Measurements from ENCODE around the gene KCNH3.

Gene KCNH3

DNA sequence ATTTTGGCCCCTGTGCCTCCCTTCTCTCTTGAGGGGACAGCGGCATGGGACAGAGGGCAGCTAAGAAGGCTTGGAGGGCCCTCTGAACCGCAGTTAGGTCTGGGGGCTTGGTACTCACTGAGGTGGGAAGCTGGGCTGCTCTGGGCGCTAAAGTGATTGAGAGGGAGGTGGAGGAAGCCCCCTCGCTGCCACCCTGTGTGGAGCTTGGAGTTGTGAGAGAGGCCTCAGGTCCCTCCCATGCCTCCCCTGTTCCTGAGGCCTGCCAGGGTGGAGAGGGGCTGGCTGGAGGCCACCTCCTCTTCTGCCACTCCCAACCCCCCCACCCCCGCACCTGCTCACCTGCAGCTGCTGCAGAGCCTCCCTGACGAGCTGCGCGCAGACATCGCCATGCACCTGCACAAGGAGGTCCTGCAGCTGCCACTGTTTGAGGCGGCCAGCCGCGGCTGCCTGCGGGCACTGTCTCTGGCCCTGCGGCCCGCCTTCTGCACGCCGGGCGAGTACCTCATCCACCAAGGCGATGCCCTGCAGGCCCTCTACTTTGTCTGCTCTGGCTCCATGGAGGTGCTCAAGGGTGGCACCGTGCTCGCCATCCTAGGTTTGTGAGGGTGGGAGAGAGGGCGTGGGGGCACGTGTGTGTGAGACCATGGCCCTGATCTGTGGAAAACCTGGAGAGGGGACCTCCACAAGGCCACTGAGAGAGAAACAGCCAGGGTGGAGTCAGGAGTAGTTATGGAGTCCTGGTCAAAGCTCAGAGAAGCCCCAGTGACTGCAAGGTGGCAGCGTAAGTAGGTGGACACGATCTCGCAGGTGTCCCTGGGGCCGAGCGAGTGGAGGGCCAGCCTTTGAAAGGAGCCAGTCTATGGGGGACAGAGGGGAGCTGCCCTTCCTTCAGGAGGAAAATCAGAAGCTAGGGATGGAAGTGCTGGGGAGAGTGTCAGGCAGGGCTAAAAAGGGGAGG is 11.2 kb downstream of the KCNH3 start:
- H3K4me3 ChIP-seq (ENCODE audit: low read depth, low read length) = no peak overlapping the region
- DNase-seq (ENCODE audit: low read depth) = no peak
- in situ Hi-C loops (cut with HindIII; ENCODE audit: low sequenced_read_pairs) = no loop called here
- TF ChIP-seq, protein P1, sequence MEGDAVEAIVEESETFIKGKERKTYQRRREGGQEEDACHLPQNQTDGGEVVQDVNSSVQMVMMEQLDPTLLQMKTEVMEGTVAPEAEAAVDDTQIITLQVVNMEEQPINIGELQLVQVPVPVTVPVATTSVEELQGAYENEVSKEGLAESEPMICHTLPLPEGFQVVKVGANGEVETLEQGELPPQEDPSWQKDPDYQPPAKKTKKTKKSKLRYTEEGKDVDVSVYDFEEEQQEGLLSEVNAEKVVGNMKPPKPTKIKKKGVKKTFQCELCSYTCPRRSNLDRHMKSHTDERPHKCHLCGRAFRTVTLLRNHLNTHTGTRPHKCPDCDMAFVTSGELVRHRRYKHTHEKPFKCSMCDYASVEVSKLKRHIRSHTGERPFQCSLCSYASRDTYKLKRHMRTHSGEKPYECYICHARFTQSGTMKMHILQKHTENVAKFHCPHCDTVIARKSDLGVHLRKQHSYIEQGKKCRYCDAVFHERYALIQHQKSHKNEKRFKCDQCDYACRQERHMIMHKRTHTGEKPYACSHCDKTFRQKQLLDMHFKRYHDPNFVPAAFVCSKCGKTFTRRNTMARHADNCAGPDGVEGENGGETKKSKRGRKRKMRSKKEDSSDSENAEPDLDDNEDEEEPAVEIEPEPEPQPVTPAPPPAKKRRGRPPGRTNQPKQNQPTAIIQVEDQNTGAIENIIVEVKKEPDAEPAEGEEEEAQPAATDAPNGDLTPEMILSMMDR (IDR thresholded peaks at IDR 0.05; ENCODE audit: low read depth, low read length, missing control alignments) = no peak

DNA sequence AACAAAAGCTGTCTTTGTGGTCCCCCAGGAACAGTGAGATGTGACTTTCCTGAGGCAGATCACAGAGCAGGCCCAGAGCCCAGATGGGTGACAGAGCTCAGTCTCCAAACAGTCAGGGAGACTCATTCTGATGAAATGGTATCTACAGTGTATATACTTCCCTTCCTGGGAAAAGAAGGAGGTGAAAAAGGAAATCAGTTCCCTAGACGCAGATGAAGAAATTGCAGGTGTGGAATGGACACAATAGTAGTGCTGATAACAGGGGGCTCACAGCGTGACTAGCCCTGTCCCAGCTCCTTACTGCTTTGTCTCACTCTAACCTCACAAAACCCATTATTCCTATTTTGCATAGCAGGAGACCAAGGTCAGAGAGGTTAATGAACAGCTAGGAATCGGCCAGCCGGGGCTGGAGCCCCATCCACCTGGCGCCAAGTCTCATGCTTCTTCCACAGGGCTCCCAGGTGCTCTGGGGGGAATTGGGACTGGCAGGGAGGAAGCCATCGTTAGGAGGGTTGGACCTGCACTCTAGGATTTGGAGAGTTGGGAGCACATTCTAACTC is 11.9 kb downstream of the KCNH3 start:
- DNase-seq (ENCODE audit: low read depth) = no peak
- TF ChIP-seq, protein P1 (IDR thresholded peaks at IDR 0.05; ENCODE audit: low read depth, low read length, missing control alignments) = no peak
- in situ Hi-C loops (cut with HindIII; ENCODE audit: low sequenced_read_pairs) = no loop called here
- no peak overlapping the region for H3K4me3 ChIP-seq (ENCODE audit: low read depth, low read length)

DNA sequence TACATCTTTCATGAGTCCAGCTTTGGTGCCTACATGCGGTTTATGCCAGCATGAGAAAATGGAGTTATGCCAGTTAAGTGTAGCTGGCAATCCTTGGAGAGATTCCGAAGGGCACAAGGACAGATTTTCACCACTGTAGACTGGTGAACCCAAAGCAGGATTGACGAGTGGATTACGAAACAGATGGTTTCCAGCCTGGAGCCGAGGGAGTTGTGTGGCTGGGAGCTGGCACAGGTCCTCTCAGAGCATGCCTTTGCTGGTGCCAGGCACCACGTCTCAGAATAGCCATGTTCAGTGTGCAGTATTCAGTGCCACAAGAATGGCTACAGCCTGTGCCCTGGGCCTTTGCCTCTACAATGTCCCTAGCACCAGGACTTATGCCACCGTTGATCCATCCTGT is 13.2 kb downstream of the KCNH3 start:
- no peak for DNase-seq (ENCODE audit: low read depth)
- TF ChIP-seq, protein P1 (IDR thresholded peaks at IDR 0.05; ENCODE audit: low read depth, low read length, missing control alignments) = no peak
- in situ Hi-C loops (cut with HindIII; ENCODE audit: low sequenced_read_pairs) = no loop called here
- no peak overlapping the region for H3K4me3 ChIP-seq (ENCODE audit: low read depth, low read length)

DNA sequence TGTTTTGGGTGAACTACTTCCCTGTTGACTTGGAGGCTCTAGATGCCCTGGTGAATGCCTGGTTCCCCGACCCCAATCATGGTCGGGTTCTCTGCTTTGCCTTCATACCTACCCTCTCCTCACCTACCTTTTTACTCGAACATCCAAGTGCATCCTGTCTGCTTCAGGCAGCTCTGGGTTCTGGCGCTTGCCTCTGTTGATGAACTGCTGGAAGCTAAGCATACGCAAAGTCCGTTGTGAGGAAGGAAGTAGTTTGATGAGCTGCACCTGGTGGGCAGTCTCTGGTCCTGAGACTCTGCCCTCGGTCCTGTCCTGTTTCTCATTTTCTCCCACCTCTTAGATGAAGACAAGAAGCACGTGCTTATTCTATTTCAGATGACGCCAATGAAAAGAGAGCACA is 13.6 kb downstream of the KCNH3 start:
- DNase-seq (ENCODE audit: low read depth) = no peak
- in situ Hi-C loops (cut with HindIII; ENCODE audit: low sequenced_read_pairs) = no loop called here
- no peak overlapping the region for H3K4me3 ChIP-seq (ENCODE audit: low read depth, low read length)
- TF ChIP-seq, protein P1 (IDR thresholded peaks at IDR 0.05; ENCODE audit: low read depth, low read length, missing control alignments) = no peak

DNA sequence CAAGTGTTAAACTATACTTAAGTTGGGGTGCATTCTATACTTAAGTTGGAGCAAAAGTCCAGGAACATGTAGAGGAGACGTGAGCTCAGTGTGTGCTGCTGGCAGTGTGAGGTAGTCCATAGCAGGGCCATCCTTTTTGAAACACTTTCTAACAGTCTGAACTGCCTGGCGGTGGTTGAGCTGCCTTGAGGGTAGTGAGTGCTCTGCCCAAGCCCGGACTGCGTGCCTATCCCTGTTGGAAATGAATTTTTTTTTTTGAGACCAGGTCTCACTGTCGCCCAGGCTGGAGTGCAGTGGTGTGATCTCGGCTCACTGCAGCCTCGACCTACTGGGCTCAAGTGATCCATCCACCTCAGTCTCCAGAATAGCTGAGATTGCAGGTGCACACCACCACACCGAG is 14.1 kb downstream of the KCNH3 start:
- TF ChIP-seq, protein P1 (IDR thresholded peaks at IDR 0.05; ENCODE audit: low read depth, low read length, missing control alignments) = no peak
- no peak for DNase-seq (ENCODE audit: low read depth)
- no peak overlapping the region for H3K4me3 ChIP-seq (ENCODE audit: low read depth, low read length)
- in situ Hi-C loops (cut with HindIII; ENCODE audit: low sequenced_read_pairs) = no loop called here

DNA sequence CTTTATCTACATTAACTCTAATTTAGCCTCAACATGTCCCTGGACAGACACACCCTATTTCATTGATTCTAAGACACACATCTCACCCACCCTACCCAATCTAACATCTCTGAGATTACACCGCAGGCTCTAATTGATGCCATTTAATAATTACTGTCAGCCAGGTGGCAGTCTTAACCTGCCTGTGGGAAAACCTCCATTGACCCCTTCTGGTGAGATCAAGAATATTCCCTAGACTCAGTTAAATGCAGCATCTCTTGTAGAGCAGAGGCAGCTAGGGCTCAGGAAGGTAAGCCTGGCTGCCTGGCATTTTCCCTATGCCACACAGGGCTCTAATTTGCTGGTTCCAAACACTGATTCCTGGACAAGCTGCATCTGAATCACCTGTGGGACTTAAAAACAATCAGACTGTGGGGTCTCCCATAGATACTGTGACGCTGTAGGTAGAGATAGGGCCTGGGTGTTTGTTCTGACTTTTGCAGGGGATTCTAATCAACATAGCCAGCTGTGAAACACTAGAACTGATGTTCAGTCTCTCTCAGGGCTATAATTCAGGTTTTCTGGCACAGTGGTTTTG is 14.8 kb downstream of the KCNH3 start:
- in situ Hi-C loops (cut with HindIII; ENCODE audit: low sequenced_read_pairs) = no loop called here

More for the DNA sequence above, 14.8 kb downstream of the KCNH3 start:
- no peak overlapping the region for H3K4me3 ChIP-seq (ENCODE audit: low read depth, low read length)
- DNase-seq (ENCODE audit: low read depth) = peak; percentile 4
- TF ChIP-seq, protein P1 (IDR thresholded peaks at IDR 0.05; ENCODE audit: low read depth, low read length, missing control alignments) = peak; percentile 55
